Smooth muscle cell (in vitro differentiated cells): Measurements from ENCODE around the gene CSNK2A3. TPM values are rescaled to one million over a fixed set of nuclear protein-coding genes. Genes with fewer than 3 reads are reported as not detected.

Source experiments
- DNase-seq: peaks from one replicate; lab custom pipeline; 2025; ENCODE audit not compliant: unreplicated experiment; lab: John Stamatoyannopoulos, UW
- H2AFZ ChIP-seq: fragments of 200-600 bp; sonication (generic); 2 replicates; pipeline ENCODE4 v1.6.0; 2016; ENCODE audit warnings: antibody characterized with exemption, low read depth, mild to moderate bottlenecking
- H3F3A ChIP-seq: fragments of 200-600 bp; sonication (generic); 2 replicates; pipeline ENCODE4 v1.6.0; 2017; ENCODE audit warnings: antibody characterized with exemption, low read depth
- H3K27ac ChIP-seq: fragments of 200-600 bp; sonication (generic); 2 replicates; pipeline ENCODE4 v1.5.1; 2016; ENCODE audit warnings: low read depth, mild to moderate bottlenecking
- H3K27me3 ChIP-seq: fragments of 200-600 bp; sonication (generic); 2 replicates; pipeline ENCODE4 v1.6.1; 2016; ENCODE audit warnings: low read depth, mild to moderate bottlenecking
- H3K36me3 ChIP-seq: fragments of 200-600 bp; sonication (generic); 2 replicates; pipeline ENCODE4 v1.5.1; 2016; ENCODE audit warnings: low read depth
- H3K4me1 ChIP-seq: fragments of 200-600 bp; sonication (generic); 2 replicates; pipeline ENCODE4 v1.5.1; 2016; ENCODE audit warnings: low read depth
- H3K4me2 ChIP-seq: fragments of 200-600 bp; sonication (generic); 2 replicates; pipeline ENCODE4 v1.6.0; 2016; ENCODE audit warnings: mild to moderate bottlenecking
- H3K4me3 ChIP-seq: fragments of 200-600 bp; sonication (generic); 2 replicates; pipeline ENCODE4 v1.5.1; 2016; ENCODE audit warnings: mild to moderate bottlenecking
- H3K79me2 ChIP-seq: fragments of 200-600 bp; sonication (generic); 2 replicates; pipeline ENCODE4 v1.6.0; 2016; ENCODE audit warnings: low read depth, mild to moderate bottlenecking
- H3K9ac ChIP-seq: fragments of 200-600 bp; sonication (generic); 2 replicates; pipeline ENCODE4 v1.6.0; 2016; ENCODE audit warnings: low read depth
- H3K9me3 ChIP-seq: fragments of 200-600 bp; sonication (generic); replicated peaks from 2 replicates; pipeline ENCODE4 v1.5.1; 2016; ENCODE audit warnings: low read depth
- H4K20me1 ChIP-seq: fragments of 200-600 bp; sonication (generic); 2 replicates; pipeline ENCODE4 v1.6.0; 2016; ENCODE audit warnings: low read depth
- WGBS: methylation state at CpG from one replicate; pipeline ENCODE4 v1.1.7; 2016; ENCODE audit warnings: low lambda C conversion rate; 5-methylcytosine and 5-hydroxymethylcytosine counted together
- polyA plus RNA-seq: library from polyadenylated mRNA; unstranded; fragments of >200 nt; fragmentation: Nextera tagmentation; extraction: Ambion mirVana; gene quantifications from 2 replicates; pipeline ENCODE4 v1.2.1, GENCODE V29; 2016
- total RNA-seq: library from RNA; depleted of rRNA; stranded (reverse); fragments of >200 nt; gene quantifications from 2 replicates; pipeline ENCODE4 v1.2.3, GENCODE V29; 2014
- TF ChIP-seq, protein P1 (sequence below): fragments of 200-600 bp; sonication (generic); IDR thresholded peaks from 2 replicates; pipeline ENCODE4 v1.5.1; 2017; ENCODE audit warnings: borderline replicate concordance, mild to moderate bottlenecking, antibody characterized with exemption; ENCODE audit not compliant: insufficient read depth, poor library complexity, severe bottlenecking

Gene CSNK2A3
- total and polyA plus RNA-seq, 2 experiments from 2014 or later = 1.0 to 1.1 TPM

DNA sequence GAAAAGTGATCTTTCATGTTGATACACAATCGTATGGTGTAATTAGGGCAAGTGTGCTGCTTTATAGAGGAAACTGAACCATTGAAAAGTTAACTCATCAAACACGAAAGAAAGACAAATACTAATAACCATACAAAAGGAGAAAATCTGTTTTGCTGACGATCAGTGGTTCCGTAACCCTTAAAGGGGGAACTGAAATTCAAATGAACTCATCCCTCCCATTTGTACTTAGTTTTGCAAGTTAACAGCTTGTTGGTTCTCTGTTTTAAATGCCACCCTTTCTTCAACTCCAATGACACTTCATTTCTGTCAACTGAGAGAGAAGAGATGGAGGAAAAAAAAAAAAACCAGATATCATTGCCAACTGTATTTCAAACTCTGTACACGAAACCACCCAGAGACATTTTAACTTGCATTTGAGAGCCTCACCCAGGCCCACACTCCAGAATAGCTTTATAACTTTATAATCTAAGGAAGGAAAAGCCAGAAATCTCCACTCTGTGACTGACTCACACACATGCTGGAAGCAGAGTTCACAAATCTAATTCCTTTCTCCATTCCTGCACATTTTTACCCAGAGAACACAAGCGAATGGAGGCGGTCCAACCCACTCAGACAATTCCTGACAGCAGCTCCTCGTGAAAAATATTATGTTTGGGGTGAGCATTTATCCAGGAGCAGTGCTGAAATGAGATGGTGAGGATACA, 17.4 kb upstream of the CSNK2A3 start:
- Histone ChIP-seq H3K4me2 (peak overlapping the region; percentile 55), H3K36me3 (no peaks in the 10 kb centered on the region), H3K4me3 (no peak overlapping the region), H3F3A (no peaks in the 10 kb centered on the region), H3K9ac (no peak overlapping the region), H3K27ac (peak overlapping the region; percentile 12), H3K9me3 (no peaks in the 10 kb centered on the region), H3K27me3 (no peaks in the 10 kb centered on the region), H3K79me2 (no peaks in the 10 kb centered on the region), H4K20me1 (no peaks in the 10 kb centered on the region), H2AFZ (no peak overlapping the region), H3K4me1 (no peaks in the 10 kb centered on the region)
- WGBS = 47% methylated on average over 8 of the region's 8 CpGs
- TF ChIP-seq, protein P1, sequence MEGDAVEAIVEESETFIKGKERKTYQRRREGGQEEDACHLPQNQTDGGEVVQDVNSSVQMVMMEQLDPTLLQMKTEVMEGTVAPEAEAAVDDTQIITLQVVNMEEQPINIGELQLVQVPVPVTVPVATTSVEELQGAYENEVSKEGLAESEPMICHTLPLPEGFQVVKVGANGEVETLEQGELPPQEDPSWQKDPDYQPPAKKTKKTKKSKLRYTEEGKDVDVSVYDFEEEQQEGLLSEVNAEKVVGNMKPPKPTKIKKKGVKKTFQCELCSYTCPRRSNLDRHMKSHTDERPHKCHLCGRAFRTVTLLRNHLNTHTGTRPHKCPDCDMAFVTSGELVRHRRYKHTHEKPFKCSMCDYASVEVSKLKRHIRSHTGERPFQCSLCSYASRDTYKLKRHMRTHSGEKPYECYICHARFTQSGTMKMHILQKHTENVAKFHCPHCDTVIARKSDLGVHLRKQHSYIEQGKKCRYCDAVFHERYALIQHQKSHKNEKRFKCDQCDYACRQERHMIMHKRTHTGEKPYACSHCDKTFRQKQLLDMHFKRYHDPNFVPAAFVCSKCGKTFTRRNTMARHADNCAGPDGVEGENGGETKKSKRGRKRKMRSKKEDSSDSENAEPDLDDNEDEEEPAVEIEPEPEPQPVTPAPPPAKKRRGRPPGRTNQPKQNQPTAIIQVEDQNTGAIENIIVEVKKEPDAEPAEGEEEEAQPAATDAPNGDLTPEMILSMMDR = no peak
- no peak for DNase-seq

DNA sequence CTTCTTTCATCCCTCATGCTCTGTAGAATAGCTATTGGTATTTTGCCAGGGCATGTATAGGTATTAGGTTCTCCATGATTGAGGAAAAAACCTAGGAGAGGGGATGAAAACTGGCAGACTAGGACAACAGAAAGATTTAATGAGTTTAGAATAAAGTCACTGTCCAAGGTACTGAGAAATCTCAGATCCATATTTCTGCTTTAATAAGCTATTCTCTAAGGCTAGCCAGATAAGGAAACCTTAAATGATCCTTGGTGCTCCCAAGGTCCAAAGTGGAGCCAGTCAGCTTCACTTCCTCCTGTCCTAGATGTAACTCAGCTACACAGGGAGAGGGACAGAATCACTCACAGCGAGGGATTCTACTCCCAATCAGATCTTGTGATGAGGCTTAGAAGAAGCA, 13.7 kb upstream of the CSNK2A3 start:
- Histone ChIP-seq H3K9me3 (no peaks in the 10 kb centered on the region), H3K27ac (no peak overlapping the region), H3K4me3 (no peak overlapping the region), H3K36me3 (no peaks in the 10 kb centered on the region), H2AFZ (no peak overlapping the region), H3K4me2 (no peak overlapping the region), H3F3A (no peaks in the 10 kb centered on the region), H4K20me1 (no peaks in the 10 kb centered on the region), H3K4me1 (no peaks in the 10 kb centered on the region), H3K9ac (no peak overlapping the region), H3K79me2 (no peaks in the 10 kb centered on the region), H3K27me3 (no peaks in the 10 kb centered on the region)
- no peak for DNase-seq
- 85% methylated on average over 1 of the region's 1 CpG for WGBS
- TF ChIP-seq, protein P1 = no peak

DNA sequence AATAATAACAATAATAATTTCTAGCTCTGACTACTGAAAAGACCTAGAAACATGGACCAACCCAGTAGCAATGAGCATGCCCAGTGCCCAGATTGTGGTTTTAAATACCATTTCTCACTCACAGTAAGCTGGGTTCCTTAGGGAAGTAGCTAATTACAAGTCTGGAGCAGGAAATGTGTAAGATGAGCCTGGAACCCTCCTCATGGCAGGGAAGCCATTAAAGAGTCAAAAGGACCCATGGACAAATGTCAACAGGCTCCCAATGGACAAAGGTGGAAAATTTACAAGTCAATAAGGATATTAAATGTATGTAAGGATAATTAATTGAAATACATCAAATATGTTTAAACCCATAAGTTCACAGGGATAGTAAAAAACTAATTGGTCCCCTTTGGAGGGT, 10.6 kb upstream of the CSNK2A3 start:
- no peaks in the 10 kb centered on the region for H3K27me3 ChIP-seq
- no peak overlapping the region for H3K27ac ChIP-seq
- H4K20me1 ChIP-seq = no peaks in the 10 kb centered on the region
- H3K4me3 ChIP-seq = no peak overlapping the region
- no peaks in the 10 kb centered on the region for H3F3A ChIP-seq
- no peaks in the 10 kb centered on the region for H3K9me3 ChIP-seq
- H3K36me3 ChIP-seq = no peaks in the 10 kb centered on the region
- H2AFZ ChIP-seq = no peak overlapping the region
- H3K4me1 ChIP-seq = no peaks in the 10 kb centered on the region
- H3K79me2 ChIP-seq = no peaks in the 10 kb centered on the region
- TF ChIP-seq, protein P1 = no peak
- H3K4me2 ChIP-seq = no peak overlapping the region
- no peak overlapping the region for H3K9ac ChIP-seq
- DNase-seq = no peak

DNA sequence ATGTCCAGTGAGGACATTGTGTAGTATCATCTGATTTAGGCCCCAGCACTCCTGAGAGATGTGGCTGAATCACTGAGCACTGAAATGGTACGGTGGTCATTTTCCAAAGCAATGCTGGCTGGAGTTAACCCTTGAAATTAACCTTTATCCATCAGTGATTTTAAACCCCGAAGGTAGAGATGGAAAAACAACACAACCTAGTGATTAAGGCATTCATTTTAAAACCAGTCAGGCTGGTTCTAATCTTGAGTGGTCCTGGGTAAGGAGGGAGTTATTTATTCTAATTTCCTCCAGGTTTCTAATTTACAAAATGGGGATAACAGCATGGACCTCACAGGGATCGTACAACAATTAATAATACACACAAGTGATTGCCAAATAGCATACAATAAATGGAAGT, 6.6 kb upstream of the CSNK2A3 start:
- Histone ChIP-seq H3K27me3 (no peaks in the 10 kb centered on the region), H3K9ac (no peak overlapping the region), H3K79me2 (no peaks in the 10 kb centered on the region), H3K36me3 (no peaks in the 10 kb centered on the region), H3K9me3 (no peaks in the 10 kb centered on the region), H4K20me1 (no peaks in the 10 kb centered on the region), H3K27ac (no peak overlapping the region), H3K4me2 (no peak overlapping the region), H3F3A (no peaks in the 10 kb centered on the region), H3K4me1 (no peaks in the 10 kb centered on the region), H2AFZ (no peak overlapping the region), H3K4me3 (no peak overlapping the region)
- WGBS = 77% methylated on average over 3 of the region's 3 CpGs
- DNase-seq = no peak
- TF ChIP-seq, protein P1 = no peak
